Panc1 (cell line): ENCODE measurements around the gene SPHKAP.

ENCODE experiments used
- CTCF ChIP-seq: fragments of 450-650 bp; IDR thresholded peaks from 2 replicates; pipeline ENCODE4 v1.5.1; 2017; ENCODE audit warnings: mild to moderate bottlenecking
- REST ChIP-seq, 2 experiments: IDR thresholded peaks; 2 replicates each; pipeline ENCODE4 v1.6.1; 2011 to 2012; ENCODE audit warnings: low read depth in 2 of 2, control low read depth in 1 of 2, low read length in 1 of 2, mild to moderate bottlenecking in 1 of 2, moderate library complexity in 1 of 2; ENCODE audit not compliant: insufficient read depth in 1 of 2
- TCF7L2 ChIP-seq: IDR thresholded peaks from 2 replicates; pipeline ENCODE4 v1.6.1; 2011; ENCODE audit warnings: mild to moderate bottlenecking, low read depth, low read length, inconsistent platforms

DNA sequence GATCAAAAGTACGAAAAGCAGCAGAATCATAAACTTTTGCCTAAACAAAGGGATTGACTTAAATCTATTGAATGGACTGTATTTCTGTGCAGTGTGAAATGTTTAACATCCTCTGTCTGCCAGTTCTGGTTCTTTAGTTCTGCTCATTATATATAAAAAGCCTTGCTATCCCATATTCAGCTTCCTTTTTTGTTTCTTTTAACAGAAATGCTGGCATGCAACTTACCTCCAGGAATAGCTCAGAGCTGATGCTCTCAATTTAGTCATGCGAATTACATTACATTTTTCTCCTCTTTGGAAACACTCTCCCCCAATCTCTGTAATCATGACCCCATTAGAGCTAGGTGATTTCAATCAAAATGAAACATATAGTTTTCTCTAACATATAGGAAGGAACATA, 73.6 kb downstream of the SPHKAP start:
- TF ChIP-seq CTCF (no peak), REST (IDR thresholded peaks at IDR 0.05; ENCODE audit: insufficient read depth in 1 of 2, low read depth in 2 of 2, low read length in 1 of 2) (no peak), TCF7L2 (no peak)
